KG1 (cell line): ENCODE measurements around the gene NR2F1-AS1.

Experiments
- DNase-seq: peaks from one replicate; lab custom pipeline; 2025; lab: John Stamatoyannopoulos, UW

NR2F1-AS1 gene

GRCh38 chr5:93384026-93384425, 197.0 kb downstream of the NR2F1-AS1 start:
- DNase-seq: no peak

- no peak for DNase-seq
Observed at GRCh38 chr5:93382188-93382825, 198.7 kb downstream of the NR2F1-AS1 start.

DNA sequence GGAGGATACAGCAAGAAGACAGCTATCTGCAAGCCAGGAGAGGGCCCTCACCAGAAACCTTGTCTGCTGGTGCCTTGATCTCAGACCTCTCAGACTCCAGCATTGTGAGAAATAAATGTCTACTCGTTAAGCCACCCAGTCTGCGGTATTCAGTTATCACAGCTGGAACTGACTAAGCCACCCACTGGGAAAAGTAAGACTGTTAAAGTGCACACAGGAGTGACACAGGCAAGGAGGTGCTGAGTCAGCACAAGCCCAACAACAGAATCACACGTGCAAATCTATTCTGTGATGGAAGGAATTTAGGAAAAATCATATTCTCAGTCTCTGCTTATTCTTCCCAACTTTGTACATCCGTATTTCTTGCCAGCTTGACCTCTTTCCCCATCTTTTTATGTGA, 200.0 kb downstream of the NR2F1-AS1 start:
- DNase-seq: no peak

- DNase-seq: no peak
Observed at GRCh38 chr5:93378073-93378472, 202.9 kb downstream of the NR2F1-AS1 start.

GRCh38 chr5:93371893-93372292, 209.1 kb downstream of the NR2F1-AS1 start:
- no peak for DNase-seq

DNA sequence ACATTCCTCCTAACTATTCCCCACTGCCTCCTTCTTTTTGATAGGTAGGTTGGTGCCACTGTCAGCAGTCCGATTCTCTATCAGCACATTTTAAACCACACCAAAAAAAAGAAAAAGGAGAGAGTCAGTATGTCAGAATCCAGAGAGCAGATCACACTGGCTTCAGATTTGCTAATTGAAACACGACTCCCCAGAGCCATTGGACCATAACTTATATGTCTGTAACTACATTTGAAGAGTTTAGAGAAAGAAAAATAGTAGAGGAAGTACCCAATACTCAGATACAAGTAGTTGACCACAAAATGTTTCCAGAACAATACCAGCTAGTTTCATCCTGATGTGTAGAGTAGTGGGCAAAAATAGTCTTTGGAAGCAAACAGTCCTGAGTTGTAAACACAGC, 216.6 kb downstream of the NR2F1-AS1 start:
- no peak for DNase-seq

DNA sequence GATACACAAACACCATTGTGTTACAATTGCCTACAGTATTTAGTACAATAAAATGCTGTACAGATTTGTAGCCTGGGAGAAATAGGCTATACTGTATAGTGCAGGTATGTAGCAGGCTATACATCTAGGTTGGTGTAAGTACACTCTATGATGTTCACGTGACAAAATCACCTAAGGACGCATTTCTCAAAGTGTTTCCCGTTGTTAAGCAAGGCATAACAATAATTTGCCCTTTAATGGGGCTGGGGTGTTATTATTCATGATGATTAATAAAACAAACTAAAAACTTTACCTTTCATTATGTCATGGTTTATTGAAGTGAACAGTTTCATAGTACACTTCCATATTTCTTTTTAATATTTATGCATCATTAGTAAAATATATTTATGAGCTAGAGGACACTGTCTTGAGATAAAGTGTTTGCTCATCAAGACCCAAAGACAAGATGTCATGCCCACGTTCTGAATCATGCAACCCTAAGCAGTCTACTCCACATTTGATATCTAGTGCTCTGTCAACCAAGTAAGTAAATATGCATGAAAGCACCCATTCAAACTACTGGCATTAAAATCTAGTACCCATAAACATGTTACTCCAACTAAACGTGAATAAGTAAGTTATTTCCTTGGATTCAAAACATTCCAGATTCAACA, 220.5 kb downstream of the NR2F1-AS1 start:
- no peak for DNase-seq

DNA sequence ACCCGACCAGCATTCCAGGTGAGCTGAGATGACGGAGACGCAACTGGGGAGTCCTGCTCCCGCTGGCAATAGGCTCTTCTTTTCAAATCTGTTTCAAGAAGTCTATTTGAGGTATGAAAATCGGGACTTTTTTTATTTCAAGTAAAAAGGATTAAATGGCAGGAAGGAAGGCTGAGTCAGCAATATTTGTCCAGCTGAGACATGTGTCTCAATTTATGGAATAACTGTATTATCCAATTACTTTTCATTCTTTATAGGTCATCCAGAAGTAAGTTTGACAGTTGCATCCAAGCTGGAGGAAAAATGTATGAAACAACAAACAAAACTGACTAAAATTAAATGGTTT, 221.1 kb downstream of the NR2F1-AS1 start:
- DNase-seq: no peak
